ENCODE results near the gene SLC16A1.

The SLC16A1 gene

GRCh38 chr1:112868191-112868590 lies 87.8 kb downstream of the SLC16A1 start:
- H3K4me1 ChIP-seq, result no peaks in the 10 kb centered on the region
- no peak for DNase-seq
- H3K27ac ChIP-seq, result no peak overlapping the region
- intact Hi-C loops (cut with DNase I; ENCODE audit: low total_unique reads), result no loop called here
- TF ChIP-seq CTCF (IDR thresholded peaks at IDR 0.05), result no peak
- H3K36me3 ChIP-seq, result no peaks in the 10 kb centered on the region
- H3K4me3 ChIP-seq, result no peak overlapping the region
- no peaks in the 10 kb centered on the region for H3K9me3 ChIP-seq
- H3K27me3 ChIP-seq, result no peaks in the 10 kb centered on the region

GRCh38 chr1:112866981-112867380 lies 89.0 kb downstream of the SLC16A1 start:
- Histone ChIP-seq H3K4me1 (no peaks in the 10 kb centered on the region), H3K36me3 (no peaks in the 10 kb centered on the region), H3K27me3 (no peaks in the 10 kb centered on the region), H3K9me3 (no peaks in the 10 kb centered on the region), H3K27ac (no peak overlapping the region), H3K4me3 (no peak overlapping the region)
- no peak for DNase-seq
- intact Hi-C loops (cut with DNase I; ENCODE audit: low total_unique reads), result no loop called here
- no peak for TF ChIP-seq CTCF (IDR thresholded peaks at IDR 0.05)

- no peak overlapping the region for H3K27ac ChIP-seq
- DNase-seq, result no peak
These were observed 89.8 kb downstream of the SLC16A1 start for GRCh38 chr1:112866151-112866550.

GRCh38 chr1:112862753-112863426 lies 93.1 kb downstream of the SLC16A1 start:
- intact Hi-C loops (cut with DNase I; ENCODE audit: low total_unique reads), result no loop called here
- no peak overlapping the region for H3K27ac ChIP-seq
- no peak overlapping the region for H3K4me3 ChIP-seq
- H3K4me1 ChIP-seq, result no peaks in the 10 kb centered on the region
- H3K9me3 ChIP-seq, result no peaks in the 10 kb centered on the region
- no peaks in the 10 kb centered on the region for H3K36me3 ChIP-seq
- DNase-seq, result peak in 1 of 2 donors; percentile 16
- TF ChIP-seq CTCF (IDR thresholded peaks at IDR 0.05), result no peak
- H3K27me3 ChIP-seq, result no peaks in the 10 kb centered on the region

More at GRCh38 chr1:112866151-112866550, 89.8 kb downstream of the SLC16A1 start:
- no peaks in the 10 kb centered on the region for H3K27me3 ChIP-seq
- no peak overlapping the region for H3K4me3 ChIP-seq
- no peaks in the 10 kb centered on the region for H3K36me3 ChIP-seq
- no peaks in the 10 kb centered on the region for H3K4me1 ChIP-seq
- TF ChIP-seq CTCF (IDR thresholded peaks at IDR 0.05), result no peak
- H3K9me3 ChIP-seq, result no peaks in the 10 kb centered on the region
- intact Hi-C loops (cut with DNase I; ENCODE audit: low total_unique reads), result no loop called here
